ENCODE results near the gene C19orf85.
"Not testable (repeated sequence)": the region's sequence is repeated elsewhere in the genome, so short reads cannot be mapped to it uniquely, and the experiment has no call there.

The C19orf85 gene

GRCh38 chr19:55453511-55454260 is 10.9 kb downstream of the C19orf85 start:
- no peak for DNase-seq (ENCODE audit: extremely low read depth, low read depth)
- no peak for TF ChIP-seq CTCF (IDR thresholded peaks at IDR 0.05; ENCODE audit: low read depth, low read length)

GRCh38 chr19:55452749-55453346 is 11.7 kb downstream of the C19orf85 start:
- DNase-seq (ENCODE audit: extremely low read depth, low read depth), result no peak
- no peak for TF ChIP-seq CTCF (IDR thresholded peaks at IDR 0.05; ENCODE audit: low read depth, low read length)

GRCh38 chr19:55451965-55452748 is 12.4 kb downstream of the C19orf85 start:
- no peak for TF ChIP-seq CTCF (IDR thresholded peaks at IDR 0.05; ENCODE audit: low read depth, low read length)
- no peak for DNase-seq (ENCODE audit: extremely low read depth, low read depth)

GRCh38 chr19:55451163-55451964 is 13.2 kb downstream of the C19orf85 start:
- no peak for DNase-seq (ENCODE audit: extremely low read depth, low read depth)
- TF ChIP-seq CTCF (IDR thresholded peaks at IDR 0.05; ENCODE audit: low read depth, low read length), result no peak

GRCh38 chr19:55449469-55449868 is 15.1 kb downstream of the C19orf85 start:
- DNase-seq (ENCODE audit: extremely low read depth, low read depth), result no peak
- no peak for TF ChIP-seq CTCF (IDR thresholded peaks at IDR 0.05; ENCODE audit: low read depth, low read length)

GRCh38 chr19:55448175-55448490 is 16.4 kb downstream of the C19orf85 start:
- not testable (repeated sequence) for DNase-seq (ENCODE audit: extremely low read depth, low read depth)

- no peak for DNase-seq (ENCODE audit: extremely low read depth, low read depth)
Measured at GRCh38 chr19:55447421-55448174, 17.0 kb downstream of the C19orf85 start.

More at GRCh38 chr19:55447421-55448174, 17.0 kb downstream of the C19orf85 start:
- TF ChIP-seq CTCF (IDR thresholded peaks at IDR 0.05; ENCODE audit: low read depth, low read length), result no peak

Data from AG09319 (cell line).